ENCODE data around the gene MYO1H. TPM values are rescaled to one million over a fixed set of nuclear protein-coding genes. Genes with fewer than 3 reads are reported as not detected.

MYO1H gene
- total RNA-seq, 1 experiment from 2014 or later, result 0.26 TPM

GRCh38 chr12:109482894-109483293 lies 135.2 kb downstream of the MYO1H start:
- TF ChIP-seq, protein P1, sequence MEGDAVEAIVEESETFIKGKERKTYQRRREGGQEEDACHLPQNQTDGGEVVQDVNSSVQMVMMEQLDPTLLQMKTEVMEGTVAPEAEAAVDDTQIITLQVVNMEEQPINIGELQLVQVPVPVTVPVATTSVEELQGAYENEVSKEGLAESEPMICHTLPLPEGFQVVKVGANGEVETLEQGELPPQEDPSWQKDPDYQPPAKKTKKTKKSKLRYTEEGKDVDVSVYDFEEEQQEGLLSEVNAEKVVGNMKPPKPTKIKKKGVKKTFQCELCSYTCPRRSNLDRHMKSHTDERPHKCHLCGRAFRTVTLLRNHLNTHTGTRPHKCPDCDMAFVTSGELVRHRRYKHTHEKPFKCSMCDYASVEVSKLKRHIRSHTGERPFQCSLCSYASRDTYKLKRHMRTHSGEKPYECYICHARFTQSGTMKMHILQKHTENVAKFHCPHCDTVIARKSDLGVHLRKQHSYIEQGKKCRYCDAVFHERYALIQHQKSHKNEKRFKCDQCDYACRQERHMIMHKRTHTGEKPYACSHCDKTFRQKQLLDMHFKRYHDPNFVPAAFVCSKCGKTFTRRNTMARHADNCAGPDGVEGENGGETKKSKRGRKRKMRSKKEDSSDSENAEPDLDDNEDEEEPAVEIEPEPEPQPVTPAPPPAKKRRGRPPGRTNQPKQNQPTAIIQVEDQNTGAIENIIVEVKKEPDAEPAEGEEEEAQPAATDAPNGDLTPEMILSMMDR (conservative IDR thresholded peaks at IDR 0.05), result no peak
- H3K27ac ChIP-seq (ENCODE audit: insufficient read length, low read depth, low read length), result no peak overlapping the region
- H3K18ac ChIP-seq (ENCODE audit: insufficient read length, low read depth, low read length), result no peak overlapping the region
- peaks cover 2% of the 10 kb centered on the region; the same call in 1 of the 2 replicates for H3K79me2 ChIP-seq (ENCODE audit: insufficient read depth, low read length)
- no peak overlapping the region for H3K9ac ChIP-seq (ENCODE audit: extremely low read depth, insufficient read length, low read length)
- no CpG with 5 or more reads among the region's 2 CpGs for WGBS (ENCODE audit: extremely low coverage, insufficient read length, low lambda C conversion rate)
- no peaks in the 10 kb centered on the region for H4K20me1 ChIP-seq (ENCODE audit: control insufficient read depth, insufficient read depth, insufficient read length)
- H3K4me2 ChIP-seq (ENCODE audit: insufficient read depth, insufficient read length, low read length), result no peak overlapping the region
- H3K23me2 ChIP-seq (ENCODE audit: insufficient read length, low read depth, low read length, poor library complexity, severe bottlenecking), result peaks cover 2% of the 10 kb centered on the region
- Mint-ChIP-seq H3K27ac (no peak overlapping the region), H3K4me3 (no peak overlapping the region), H3K4me1 (peaks cover 3 to 6% of the 10 kb centered on the region in 2 experiments; a peak in 2 of 4 replicates), H3K27me3 (ENCODE audit: low read depth) (no peaks in the 10 kb centered on the region), H3K36me3 (ENCODE audit: insufficient read depth in 1 of 3, low read depth in 3 of 3) (peaks cover 9 to 43% (median 34%) of the 10 kb centered on the region in 3 experiments; a peak in 6 of 7 replicates), H3K9me3 (no peaks in the 10 kb centered on the region)
- H3K56ac ChIP-seq (ENCODE audit: insufficient read length, low read depth, low read length), result no peak overlapping the region
- no peaks in the 10 kb centered on the region for H3K9me3 ChIP-seq (ENCODE audit: control insufficient read depth, low read depth, low read length)
- no peak overlapping the region for H2BK5ac ChIP-seq (ENCODE audit: insufficient read length, low read length)
- no peak overlapping the region for H3T11ph ChIP-seq (ENCODE audit: low read length)
- H4K91ac ChIP-seq (ENCODE audit: insufficient read length, low read depth, low read length), result no peak overlapping the region
- no peak overlapping the region for H2AFZ ChIP-seq (ENCODE audit: low read length)
- peaks cover 4% of the 10 kb centered on the region for H3K79me1 ChIP-seq (ENCODE audit: insufficient read depth, low read depth, low read length, poor library complexity, severe bottlenecking)
- DNase-seq, result no peak
- H4K5ac ChIP-seq (ENCODE audit: insufficient read length, low read depth, low read length), result no peak overlapping the region
- H2BK12ac ChIP-seq (ENCODE audit: insufficient read length, low read depth, low read length), result no peak overlapping the region
- no peak overlapping the region for H3K14ac ChIP-seq (ENCODE audit: insufficient read depth, low read length)
- no peak overlapping the region for H2BK20ac ChIP-seq (ENCODE audit: low read depth, low read length, poor library complexity, severe bottlenecking)
- no peak overlapping the region for H2BK15ac ChIP-seq (ENCODE audit: low read depth, low read length)
- H4K8ac ChIP-seq (replicated peaks; ENCODE audit: insufficient read length, low read depth, low read length), result no peak overlapping the region
- H2BK120ac ChIP-seq (ENCODE audit: low read depth, low read length, poor library complexity, severe bottlenecking), result no peak overlapping the region
- H2AK5ac ChIP-seq (ENCODE audit: insufficient read length, low read length), result no peak overlapping the region
- no peak overlapping the region for H3K4ac ChIP-seq (ENCODE audit: low read depth, low read length)
- H3K4me1 ChIP-seq (ENCODE audit: insufficient read depth, low read length), result no peaks in the 10 kb centered on the region
- H3K27me3 ChIP-seq (ENCODE audit: insufficient read depth, low read length), result no peaks in the 10 kb centered on the region
- H3K23ac ChIP-seq (ENCODE audit: insufficient read length, low read depth, low read length), result no peak overlapping the region

All from H9 (cell line).